ENCODE measurements around the gene USP6NL.

Gene USP6NL

GRCh38 chr10:11472158-11472753, 139.2 kb downstream of the USP6NL start:
- no peak for FAIRE-seq

GRCh38 chr10:11469575-11470391, 141.7 kb downstream of the USP6NL start:
- no peak for FAIRE-seq

- no peak for FAIRE-seq
These were observed 143.2 kb downstream of the USP6NL start for GRCh38 chr10:11468126-11468742.

- FAIRE-seq = no peak
These were observed 146.0 kb downstream of the USP6NL start for GRCh38 chr10:11465406-11465805.

- no peak for FAIRE-seq
These were observed 148.3 kb downstream of the USP6NL start for GRCh38 chr10:11463111-11463510.

- FAIRE-seq = no peak
These were observed 149.4 kb downstream of the USP6NL start for GRCh38 chr10:11462071-11462470.

GRCh38 chr10:11457336-11457735, 154.1 kb downstream of the USP6NL start:
- no peak for FAIRE-seq

- no peak for FAIRE-seq
These were observed 156.4 kb downstream of the USP6NL start for GRCh38 chr10:11454958-11455566.

GRCh38 chr10:11454160-11454559, 157.3 kb downstream of the USP6NL start:
- FAIRE-seq = no peak

- FAIRE-seq = no peak
These were observed 159.7 kb downstream of the USP6NL start for GRCh38 chr10:11451640-11452260.

- FAIRE-seq = no peak
These were observed 161.0 kb downstream of the USP6NL start for GRCh38 chr10:11450427-11450826.

GRCh38 chr10:11449761-11450160, 161.7 kb downstream of the USP6NL start:
- no peak for FAIRE-seq

GRCh38 chr10:11448545-11449244, 162.8 kb downstream of the USP6NL start:
- FAIRE-seq = no peak

GRCh38 chr10:11448190-11448544, 163.3 kb downstream of the USP6NL start:
- no peak for FAIRE-seq

- no peak for FAIRE-seq
These were observed 163.9 kb downstream of the USP6NL start for GRCh38 chr10:11447586-11447985.

- no peak for FAIRE-seq
These were observed 164.6 kb downstream of the USP6NL start for GRCh38 chr10:11446864-11447263.

- FAIRE-seq = no peak
These were observed 165.3 kb downstream of the USP6NL start for GRCh38 chr10:11446133-11446532.

- FAIRE-seq = no peak
These were observed 166.8 kb downstream of the USP6NL start for GRCh38 chr10:11444531-11445228.

- no peak for FAIRE-seq
These were observed 167.3 kb downstream of the USP6NL start for GRCh38 chr10:11444155-11444530.

GRCh38 chr10:11443468-11444154, 167.8 kb downstream of the USP6NL start:
- no peak for FAIRE-seq

GRCh38 chr10:11442001-11442773, 169.3 kb downstream of the USP6NL start:
- FAIRE-seq = no peak

Measured in A204.1 (cell line).